Activated naive CD4-positive, alpha-beta T cell (primary cell): ENCODE measurements around the gene LRP4.
"Not testable (repeated sequence)": the region's sequence is repeated elsewhere in the genome, so short reads cannot be mapped to it uniquely, and the experiment has no call there.

Source experiments
- DNase-seq, 4 experiments: peaks; one replicate each; lab custom pipeline; 2025; lab: John Stamatoyannopoulos, UW

Gene LRP4

DNA sequence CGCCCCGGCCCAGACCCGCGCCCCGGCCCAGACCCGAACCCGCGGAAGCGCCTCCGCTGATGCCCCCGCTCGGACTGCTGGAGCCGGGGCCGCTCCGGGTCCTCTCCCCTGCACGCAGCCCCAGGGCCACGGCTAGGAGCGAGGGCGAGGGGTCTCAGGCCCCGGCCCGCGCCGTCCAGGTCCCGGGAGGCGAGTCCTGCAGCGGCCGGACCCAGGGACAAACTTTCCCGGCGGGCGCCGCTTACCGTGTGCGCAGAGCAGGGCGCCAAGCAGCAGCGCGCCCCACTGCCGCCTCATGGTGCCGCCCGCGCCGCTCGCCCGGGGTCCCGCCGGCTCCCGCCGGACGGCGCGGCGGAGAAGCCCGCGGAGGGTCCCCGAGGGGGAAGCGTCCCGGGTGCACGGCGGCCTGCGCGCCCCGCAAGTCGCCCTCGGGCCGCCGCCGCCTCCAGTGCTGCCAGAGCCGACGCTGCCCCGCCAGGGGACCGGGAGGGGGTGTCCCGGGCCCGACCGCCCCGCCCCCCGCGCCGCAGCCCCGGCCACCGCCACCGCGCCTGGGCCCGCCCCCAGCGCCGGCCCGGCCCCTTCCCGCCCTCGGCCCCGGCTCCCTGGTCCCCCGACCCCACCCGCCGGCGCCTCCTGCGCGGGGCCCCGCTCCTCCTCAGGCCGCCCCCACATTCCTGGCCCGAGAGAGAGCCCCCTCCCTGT, at the start of gene LRP4:
Gene LRP4 (minus strand): TSS at position 468 of the 705 bp plus-strand sequence. CDS start 171 bp downstream, at position 297.
- DNase-seq: peak in 1 of 4 experiments; percentile 11

- no peak for DNase-seq
Measured at GRCh38 chr11:46967962-46968361, 49.6 kb upstream of the LRP4 start.

DNA sequence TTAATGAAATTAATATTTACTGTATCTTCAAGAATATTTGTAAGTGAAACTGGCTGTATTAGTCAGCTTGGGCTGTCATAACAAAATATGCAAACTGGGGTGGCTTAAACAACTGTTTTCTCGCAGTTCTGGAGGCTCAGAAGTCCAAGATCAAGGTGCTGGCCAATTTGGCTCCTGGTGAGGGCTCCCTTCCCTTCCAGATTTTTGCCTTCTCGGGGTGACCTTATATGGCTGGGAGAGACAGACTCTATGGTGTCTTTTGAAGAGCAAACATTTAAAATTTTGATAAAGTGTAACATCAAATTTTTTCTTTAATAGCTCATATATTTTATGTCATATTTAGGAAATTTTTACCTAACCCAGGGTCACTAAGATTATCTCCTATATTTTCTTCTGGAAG, 48.4 kb upstream of the LRP4 start:
- no peak for DNase-seq

DNA sequence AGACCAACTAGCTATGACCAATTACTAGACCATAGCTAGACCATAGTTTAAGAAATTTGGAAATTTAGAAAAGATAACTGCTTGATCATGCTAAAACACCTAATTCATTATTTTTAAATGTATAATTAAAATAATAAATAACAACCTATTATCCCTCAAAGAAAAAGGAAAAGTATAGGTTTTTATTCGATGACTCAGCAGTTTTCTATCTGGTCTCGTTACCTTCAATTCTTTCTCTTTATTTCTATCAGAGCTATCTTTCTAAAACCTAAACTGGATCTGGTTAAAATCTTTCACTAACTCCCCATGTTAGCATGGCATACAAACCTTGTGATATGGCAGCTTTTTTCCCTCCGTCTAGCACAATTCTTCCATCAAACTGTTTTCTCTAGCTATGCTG, 45.5 kb upstream of the LRP4 start:
- no peak for DNase-seq

DNA sequence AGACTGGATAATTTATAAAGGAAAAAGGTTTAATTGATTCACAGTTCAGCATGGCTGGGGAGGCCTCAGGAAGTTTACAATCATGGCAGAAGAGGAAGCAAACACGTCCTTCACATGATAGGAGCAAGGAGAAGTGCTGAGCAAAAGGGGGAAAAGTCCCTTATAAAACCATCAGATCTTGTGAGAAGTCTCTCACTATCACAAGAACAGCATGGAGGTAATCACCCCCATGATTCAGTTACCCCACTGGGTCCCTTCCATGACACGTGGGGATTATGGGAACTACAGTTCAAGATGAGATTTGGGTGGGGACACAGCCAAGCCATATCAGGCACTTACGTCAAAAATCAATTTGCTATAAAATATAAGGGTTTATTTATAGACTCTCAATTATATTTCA, 43.5 kb upstream of the LRP4 start:
- not testable (repeated sequence) for DNase-seq

- no peak for DNase-seq
Measured at GRCh38 chr11:46961041-46961440, 42.7 kb upstream of the LRP4 start.

GRCh38 chr11:46958777-46959176, 40.4 kb upstream of the LRP4 start:
- no peak for DNase-seq

- no peak for DNase-seq
Measured at GRCh38 chr11:46953093-46953492, 34.7 kb upstream of the LRP4 start.

- no peak for DNase-seq
Measured at GRCh38 chr11:46952553-46952952, 34.2 kb upstream of the LRP4 start.

DNA sequence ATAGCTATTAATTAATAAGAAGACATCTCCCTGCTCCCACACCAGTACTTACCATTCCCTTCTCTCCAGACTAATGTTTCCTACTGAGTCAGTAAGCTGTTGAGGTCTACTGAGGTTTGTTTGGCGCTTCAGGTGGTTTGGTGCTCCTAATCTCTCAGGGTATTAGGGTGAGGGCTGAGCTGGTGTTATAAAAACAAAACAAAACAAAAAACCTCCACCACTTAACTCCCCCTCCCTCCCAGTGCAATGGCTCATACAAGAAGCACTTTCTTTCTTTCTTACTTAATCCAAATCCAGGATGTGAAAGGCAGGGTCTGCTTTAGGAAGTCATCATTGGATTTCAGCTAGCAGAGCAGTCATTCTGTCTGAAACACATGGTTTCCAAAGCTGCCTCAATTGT, 33.5 kb upstream of the LRP4 start:
- no peak for DNase-seq

DNA sequence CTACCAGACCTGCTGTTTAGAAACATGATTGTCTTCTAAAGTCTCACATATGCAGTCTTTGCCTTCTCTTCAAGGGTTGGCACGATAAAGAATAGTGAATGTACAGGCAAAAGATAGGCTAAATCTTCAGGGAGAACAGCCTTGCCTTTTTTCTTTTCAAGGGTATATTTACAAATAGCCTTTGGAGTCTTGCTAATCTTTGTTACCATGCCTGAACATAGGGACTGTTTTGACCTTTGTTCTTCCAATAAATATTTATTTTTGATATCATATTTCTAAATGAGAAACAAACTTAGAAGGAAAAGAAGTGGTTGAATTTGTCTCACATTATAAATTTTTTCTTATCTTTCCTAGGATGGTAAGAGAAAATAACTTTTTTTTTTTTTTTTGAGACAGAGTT, 30.9 kb upstream of the LRP4 start:
- DNase-seq: no peak

DNA sequence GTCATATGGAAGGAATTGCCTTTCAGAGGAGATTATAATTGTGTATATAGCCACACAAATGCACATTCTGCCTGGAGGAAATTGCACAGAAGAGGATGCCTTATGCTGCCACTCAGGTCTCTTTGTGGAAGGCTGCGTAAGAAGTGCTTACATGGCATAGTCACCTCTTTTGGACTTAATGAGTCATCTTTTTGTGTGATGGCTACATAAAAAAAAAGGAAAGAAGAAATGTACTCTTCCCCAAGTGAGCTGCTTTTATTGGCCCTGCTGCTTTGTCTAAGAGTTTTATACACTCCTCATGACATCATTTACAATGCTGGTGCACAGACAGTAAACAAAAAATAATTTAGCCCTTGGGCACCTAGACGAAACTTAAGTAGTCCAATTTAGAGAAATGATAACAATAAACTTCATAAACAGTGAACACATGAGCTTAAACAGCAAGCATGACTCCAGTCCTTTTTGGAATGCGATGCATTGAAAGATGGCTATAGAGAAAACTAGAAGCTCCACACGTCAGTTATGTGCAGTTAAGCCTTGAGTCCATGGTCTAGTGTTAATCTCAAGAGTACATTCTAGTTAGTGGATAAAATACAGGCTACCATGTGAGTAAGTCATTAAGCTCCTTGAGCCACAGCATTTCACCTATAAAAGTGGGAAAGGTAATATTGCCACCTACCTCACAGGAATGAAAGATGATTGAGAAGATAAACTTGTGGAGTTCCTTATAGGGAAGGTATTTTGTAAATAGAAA, 30.2 kb upstream of the LRP4 start:
- DNase-seq: no peak

DNA sequence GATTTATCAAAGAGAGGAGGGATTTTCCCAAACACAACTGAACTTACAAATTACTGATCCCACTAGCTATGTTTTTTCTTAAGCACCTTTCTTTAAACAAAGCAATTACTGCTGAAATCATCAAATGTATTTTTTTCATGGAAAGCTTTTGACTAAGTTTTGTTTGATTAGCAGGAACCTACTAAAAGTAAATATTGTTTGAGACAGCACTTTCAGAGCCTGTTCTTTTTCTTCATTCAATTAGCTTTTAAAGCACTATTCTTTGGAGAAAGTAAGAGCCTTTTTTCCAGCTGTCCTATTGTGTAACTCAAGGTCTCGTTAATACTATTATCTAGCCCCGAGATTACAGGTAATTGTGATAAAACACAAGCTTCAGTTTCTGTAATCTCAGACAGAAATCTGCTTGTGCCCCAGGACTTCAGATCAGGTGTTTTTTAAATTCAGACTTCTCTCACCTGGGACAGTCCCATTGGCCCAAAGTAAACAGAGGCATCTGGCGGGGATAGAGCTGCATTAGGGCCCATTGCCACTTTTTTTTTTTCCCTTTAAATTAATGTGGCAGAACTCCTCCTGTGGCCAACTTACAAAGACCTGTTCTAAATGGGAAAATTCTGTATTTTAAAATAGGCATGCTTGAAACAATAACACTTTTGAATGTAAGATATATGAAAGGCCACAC, 29.2 kb upstream of the LRP4 start:
- DNase-seq: no peak

DNA sequence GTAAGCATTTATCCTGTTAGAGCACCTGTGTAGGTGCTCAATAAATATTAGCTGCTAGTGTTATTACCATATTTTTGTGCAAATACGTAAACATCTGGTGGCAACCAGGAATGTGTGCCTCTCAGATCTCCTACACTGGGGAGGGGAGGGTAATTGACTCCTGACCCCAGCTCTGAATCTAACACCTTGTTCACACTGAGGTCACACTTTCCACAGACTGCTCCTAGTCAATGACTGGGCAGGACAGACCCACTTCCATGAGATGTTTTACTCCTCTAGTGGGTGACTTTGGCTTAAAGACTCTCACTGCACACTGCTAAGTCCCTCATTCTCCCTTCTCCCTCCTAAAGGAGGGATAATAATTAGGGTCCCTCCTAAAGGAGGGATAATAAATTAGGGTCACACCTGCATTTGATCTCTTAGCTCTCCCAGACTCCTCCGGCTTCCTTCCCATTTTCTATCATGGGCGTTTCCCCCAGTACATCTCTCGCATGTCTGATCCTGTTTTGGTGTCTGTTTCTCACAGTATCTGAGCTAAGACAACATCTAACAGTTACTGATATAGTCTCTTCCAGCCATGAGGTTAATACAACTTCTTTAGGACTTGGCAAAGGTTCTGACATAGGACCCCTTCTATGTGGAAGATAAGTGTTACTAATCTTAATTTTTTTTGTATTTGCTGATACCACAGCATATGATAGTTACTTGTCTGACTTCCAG, 26.2 kb upstream of the LRP4 start:
- DNase-seq: no peak

- no peak for DNase-seq
Measured at GRCh38 chr11:46942172-46942571, 23.8 kb upstream of the LRP4 start.

GRCh38 chr11:46936138-46937110, 18.1 kb upstream of the LRP4 start, which contains the start of gene CSTPP1:
CSTPP1 (plus strand) TSS chr11:46936761; CDS start chr11:46936806, 45 bp downstream.
- peak; percentile 70 to 88 (median 86) for DNase-seq

DNA sequence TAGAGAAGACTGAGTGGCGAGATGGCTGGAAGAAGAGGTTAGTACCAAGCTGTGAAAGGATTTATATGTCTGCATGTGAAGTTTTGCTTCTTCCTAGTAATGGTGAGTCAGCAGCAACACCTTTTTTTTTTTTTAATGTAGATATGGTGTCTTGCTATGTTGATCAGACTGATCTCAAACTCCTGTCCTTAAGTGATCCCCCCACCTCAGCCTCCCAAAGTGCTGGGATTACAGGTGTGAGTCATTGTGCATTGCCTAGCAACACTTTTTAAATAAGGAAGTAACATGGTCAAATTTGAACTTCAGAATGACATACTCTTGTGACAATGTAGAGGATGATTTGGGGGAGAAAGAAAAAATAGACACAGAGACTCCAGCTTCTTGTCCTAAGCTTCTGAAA, 11.7 kb upstream of the LRP4 start:
- DNase-seq: no peak

GRCh38 chr11:46928701-46929100, 10.4 kb upstream of the LRP4 start:
- not testable (repeated sequence) for DNase-seq

GRCh38 chr11:46927928-46928327, 9.6 kb upstream of the LRP4 start:
- not testable (repeated sequence) for DNase-seq

- DNase-seq: no peak
Measured at GRCh38 chr11:46920755-46921154, 2.4 kb upstream of the LRP4 start.
